C4-2B (cell line): ENCODE measurements around the gene DNAH9.
A peak's percentile ranks its signal among the peaks of the same experiment; 100 is the strongest.

Experiments
- H3K27ac ChIP-seq: fragments of 450-650 bp; 2 replicates; pipeline ENCODE4 v1.5.1; 2017
- CTCF ChIP-seq: fragments of 450-650 bp; conservative IDR thresholded peaks from 2 replicates; pipeline ENCODE4 v1.5.1; 2017; ENCODE audit warnings: mild to moderate bottlenecking
- ZFX ChIP-seq: fragments of 450-650 bp; IDR thresholded peaks from 2 replicates; pipeline ENCODE4 v1.6.1; 2017

The DNAH9 gene

DNA sequence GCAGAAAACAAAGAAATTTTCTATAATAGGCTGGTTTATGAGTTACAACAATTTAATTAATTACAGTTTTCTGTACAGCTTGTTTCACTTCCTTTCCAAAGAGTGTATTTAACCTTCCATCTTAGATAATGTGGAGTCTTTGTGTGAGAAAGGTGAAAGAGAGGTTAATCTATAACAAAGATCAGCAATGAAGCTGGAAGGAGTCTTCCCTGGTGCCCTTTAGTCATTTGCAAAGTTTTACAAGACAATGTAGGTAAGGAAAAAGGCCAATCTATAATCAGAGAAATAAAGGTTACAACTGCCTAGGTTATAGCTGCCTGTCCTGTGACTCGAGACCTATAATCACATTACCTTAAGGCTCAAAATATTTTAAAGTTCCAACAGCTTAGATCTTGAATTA lies 257.0 kb downstream of the DNAH9 start:
- no peak overlapping the region for H3K27ac ChIP-seq
- TF ChIP-seq CTCF (no peak), ZFX (no peak)

DNA sequence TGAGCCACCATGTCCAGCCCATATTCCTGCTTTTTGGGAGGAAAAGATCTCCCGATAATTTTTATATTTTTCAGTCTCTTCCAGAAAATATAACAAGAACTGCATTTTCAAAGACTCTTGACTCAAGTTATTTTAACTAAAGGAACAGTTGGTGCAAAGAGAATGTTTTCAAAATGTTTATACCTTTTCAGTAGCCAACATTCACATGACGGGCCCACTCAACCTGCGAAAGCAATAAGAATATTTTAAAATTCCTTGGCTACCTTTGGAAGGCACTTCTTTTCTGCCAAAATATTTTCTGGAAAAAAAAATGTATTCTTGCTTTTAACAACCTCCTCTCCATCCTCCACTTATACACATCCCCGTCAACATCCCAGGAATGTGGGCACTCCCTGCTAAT lies 258.7 kb downstream of the DNAH9 start:
- TF ChIP-seq CTCF: no peak
- TF ChIP-seq ZFX: no peak
- H3K27ac ChIP-seq: no peak overlapping the region

DNA sequence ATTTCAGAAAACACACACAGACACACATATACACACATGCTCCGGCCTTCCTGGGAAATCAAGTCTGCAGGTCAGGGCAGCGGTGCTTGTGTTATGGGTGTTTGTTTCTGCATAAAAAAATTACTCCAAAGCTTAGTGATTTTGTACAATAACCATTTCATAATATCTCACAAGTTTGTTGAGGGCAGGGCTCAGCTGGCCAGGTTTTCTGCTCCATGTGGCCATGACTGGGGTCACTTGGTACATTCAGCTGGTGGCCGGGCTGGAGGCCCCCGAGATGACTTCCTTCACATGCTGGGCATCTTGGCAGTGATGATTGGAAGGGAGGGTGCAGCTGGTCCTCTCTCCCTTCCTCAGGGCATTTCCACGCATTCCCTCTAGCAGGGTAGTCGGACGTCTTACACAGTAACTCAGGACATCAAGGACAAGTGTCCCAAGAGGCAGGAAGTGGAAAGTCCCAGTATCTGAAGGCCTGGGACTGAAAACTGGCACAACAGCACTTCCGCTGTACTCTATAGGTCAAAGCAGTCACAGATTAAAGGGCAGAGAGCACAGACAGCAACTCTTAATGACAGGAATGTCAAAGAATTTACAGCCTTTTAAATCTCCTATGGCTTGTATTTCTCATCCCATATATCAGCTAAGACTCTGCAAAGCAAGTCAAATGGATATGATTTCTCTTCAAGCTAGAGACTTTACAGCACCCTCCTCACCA lies 271.6 kb downstream of the DNAH9 start:
- TF ChIP-seq ZFX: no peak
- no peak for TF ChIP-seq CTCF
- no peak overlapping the region for H3K27ac ChIP-seq

- peak; percentile 22 for TF ChIP-seq CTCF
- no peak for TF ChIP-seq ZFX
- no peak overlapping the region for H3K27ac ChIP-seq
These were observed 273.5 kb downstream of the DNAH9 start for GRCh38 chr17:11871773-11872172.

GRCh38 chr17:11874756-11875155 lies 276.5 kb downstream of the DNAH9 start:
- no peak for TF ChIP-seq CTCF
- TF ChIP-seq ZFX: no peak
- H3K27ac ChIP-seq: no peak overlapping the region

- no peak overlapping the region for H3K27ac ChIP-seq
These were observed 282.4 kb downstream of the DNAH9 start for GRCh38 chr17:11880714-11881113.

DNA sequence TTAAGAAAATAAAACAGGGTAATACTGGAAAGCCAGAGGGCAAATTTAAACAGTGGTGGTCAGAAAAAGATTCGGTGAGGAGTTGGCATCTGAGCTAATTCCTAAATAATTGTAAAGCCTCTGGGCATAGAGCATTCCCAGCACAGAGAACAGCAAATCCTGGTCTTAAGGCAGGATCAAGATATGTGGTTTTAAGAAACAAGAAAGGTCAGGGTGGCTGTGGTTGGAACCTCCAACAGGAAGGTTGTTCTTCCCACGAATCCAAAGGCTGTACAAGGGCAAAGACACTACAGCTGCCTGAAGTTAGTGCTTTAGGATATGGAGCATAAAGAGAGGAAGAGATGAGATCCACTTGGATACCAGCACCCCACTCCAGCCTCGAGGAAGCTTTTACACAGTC lies 284.4 kb downstream of the DNAH9 start:
- TF ChIP-seq CTCF (no peak), ZFX (no peak)
- no peak overlapping the region for H3K27ac ChIP-seq

More at GRCh38 chr17:11880714-11881113, 282.4 kb downstream of the DNAH9 start:
- TF ChIP-seq CTCF (peak; percentile 75), ZFX (no peak)
